Frontal cortex (tissue), 4 donors: ENCODE results near the gene ETNK1. TPM values are rescaled to one million over a fixed set of nuclear protein-coding genes. Genes with fewer than 3 reads are reported as not detected.
"Not testable (repeated sequence)": the region's sequence is repeated elsewhere in the genome, so short reads cannot be mapped to it uniquely, and the experiment has no call there.

Experiments
- DNase-seq, 2 donors: peaks; one replicate each; pipeline ENCODE4 v3.0.0; 2012; ENCODE audit warnings: low spot score in 2 of 2
- FAIRE-seq: peaks from 2 replicates; lab custom pipeline; 2012; peaks lifted over from hg19 to GRCh38; lab: Jason Lieb, UNC
- total RNA-seq: library from RNA; depleted of rRNA; stranded (reverse); fragments of >200 nt; gene quantifications from one replicate; pipeline ENCODE4 v1.2.3, GENCODE V29; 2014
- donor health status: control.
- donor health status: control.
- donor health status: control.

ETNK1 gene, protein sequence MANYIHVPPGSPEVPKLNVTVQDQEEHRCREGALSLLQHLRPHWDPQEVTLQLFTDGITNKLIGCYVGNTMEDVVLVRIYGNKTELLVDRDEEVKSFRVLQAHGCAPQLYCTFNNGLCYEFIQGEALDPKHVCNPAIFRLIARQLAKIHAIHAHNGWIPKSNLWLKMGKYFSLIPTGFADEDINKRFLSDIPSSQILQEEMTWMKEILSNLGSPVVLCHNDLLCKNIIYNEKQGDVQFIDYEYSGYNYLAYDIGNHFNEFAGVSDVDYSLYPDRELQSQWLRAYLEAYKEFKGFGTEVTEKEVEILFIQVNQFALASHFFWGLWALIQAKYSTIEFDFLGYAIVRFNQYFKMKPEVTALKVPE
- 156 TPM for total RNA-seq

DNA sequence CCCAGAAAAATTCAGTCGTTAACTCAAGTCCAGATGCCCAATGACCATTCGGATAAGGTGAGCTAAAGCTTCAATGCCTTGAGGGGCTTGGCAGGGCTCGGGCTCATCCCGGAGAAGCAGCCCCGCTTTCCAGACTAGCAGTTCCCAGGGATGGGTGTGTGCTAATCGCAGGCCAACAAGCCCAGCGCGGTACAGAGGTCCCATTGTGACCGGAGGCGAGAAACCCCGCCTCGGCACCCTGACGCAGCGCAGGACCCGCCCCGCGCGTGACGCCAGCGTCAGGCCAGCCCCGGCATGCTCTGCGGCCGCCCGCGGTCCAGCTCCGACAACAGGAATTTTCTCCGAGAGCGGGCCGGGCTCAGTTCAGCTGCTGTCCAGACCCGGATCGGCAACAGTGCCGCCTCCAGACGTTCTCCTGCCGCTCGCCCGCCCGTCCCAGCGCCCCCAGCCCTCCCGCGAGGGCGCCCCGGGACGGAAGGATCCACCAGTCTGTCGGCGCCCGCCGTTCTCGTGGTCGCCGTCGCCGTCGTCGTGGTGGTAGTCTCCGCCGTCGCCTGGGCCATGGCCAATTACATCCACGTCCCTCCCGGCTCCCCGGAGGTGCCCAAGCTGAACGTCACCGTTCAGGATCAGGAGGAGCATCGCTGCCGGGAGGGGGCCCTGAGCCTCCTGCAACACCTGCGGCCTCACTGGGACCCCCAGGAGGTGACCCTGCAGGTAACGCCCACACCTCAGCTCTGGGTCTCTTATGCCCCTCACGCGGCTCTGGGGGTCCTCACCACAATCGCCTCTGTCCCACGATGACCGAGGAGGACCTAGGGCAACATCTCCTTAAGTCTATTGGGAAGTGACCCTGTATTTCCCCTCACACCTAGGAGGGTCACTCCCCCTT lies at the start of gene ETNK1:
TSS of gene ETNK1 (plus strand) at position 302 of the 892 bp plus-strand sequence. CDS start at position 562, 260 bp downstream.
- DNase-seq: peak; percentile 85
- FAIRE-seq: no peak

DNA sequence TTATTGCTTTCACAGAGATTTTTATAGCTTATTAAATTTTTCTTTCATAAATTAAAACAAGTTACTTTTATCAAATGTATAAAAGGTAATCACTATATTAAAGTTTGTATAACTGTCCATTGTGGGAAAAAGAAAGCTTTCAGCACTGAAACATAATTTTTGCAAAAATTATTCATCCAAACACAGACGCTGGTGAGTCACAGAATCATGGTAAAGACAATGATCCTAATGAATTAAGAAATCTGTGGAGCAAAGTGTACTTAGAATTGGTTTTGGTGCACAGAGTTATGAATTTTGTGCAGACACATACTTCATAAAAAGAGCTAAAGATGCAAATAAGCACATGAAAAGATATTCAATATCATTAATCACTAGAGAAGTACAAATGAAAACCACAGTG lies 48.9 kb upstream of the ETNK1 start:
- FAIRE-seq (no peak), DNase-seq (no peak)

DNA sequence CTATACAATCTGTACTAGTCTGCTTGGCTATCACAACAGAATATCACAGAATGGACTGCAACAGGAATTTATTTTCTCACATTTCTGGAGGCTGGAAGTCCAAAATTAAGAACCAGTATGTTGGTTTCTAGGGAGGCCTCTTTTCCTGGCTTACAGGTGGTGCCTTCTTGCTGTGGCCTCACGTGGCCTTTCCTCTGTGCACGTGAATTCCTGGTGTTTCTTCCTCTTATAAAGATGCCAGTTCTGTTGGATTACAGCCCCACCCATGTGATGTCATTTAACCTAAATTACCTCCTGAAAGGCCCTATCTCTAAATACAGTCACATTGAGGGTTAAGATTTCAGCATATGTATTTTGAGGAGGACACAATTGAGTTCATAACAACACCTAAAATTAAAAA lies 48.5 kb upstream of the ETNK1 start:
- FAIRE-seq (no peak), DNase-seq (no peak)

DNA sequence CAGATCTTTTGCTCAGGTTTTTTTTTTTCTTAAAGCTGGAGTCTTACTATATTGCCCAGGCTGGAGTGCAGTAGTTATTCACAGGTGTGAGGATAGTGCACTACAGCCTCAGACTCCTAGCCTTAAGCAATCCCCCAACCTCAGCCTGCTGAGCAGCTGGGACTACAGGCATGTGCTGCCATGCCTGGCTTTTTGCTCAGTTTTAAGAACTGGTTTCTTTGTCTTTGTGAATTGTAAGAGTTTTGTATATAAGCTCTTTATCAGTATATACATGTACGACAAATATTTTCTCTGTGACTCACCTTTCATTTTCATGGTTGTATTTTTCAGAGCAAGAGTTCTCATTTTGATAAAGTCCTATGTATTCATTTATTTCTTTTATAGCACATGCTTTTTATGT lies 47.3 kb upstream of the ETNK1 start:
- FAIRE-seq (no peak), DNase-seq (no peak)

DNA sequence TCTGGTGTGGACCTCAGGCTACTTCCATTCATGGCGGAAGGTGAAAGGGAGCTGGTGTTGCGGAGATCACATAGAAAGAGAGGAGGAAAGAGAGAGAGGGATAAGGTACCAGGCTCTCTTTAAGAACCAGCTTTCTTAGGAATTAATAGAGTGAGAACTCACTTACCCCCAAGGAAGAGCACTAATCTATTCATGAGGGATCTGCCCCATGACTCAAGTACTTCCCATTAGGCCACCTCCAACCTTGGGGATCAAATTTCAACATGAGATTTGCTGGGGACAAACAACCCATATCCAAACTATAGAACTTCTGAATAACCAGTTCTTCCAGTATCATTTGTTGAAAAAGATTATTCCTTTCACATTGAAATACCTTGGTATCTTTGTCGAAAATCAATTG lies 46.6 kb upstream of the ETNK1 start:
- DNase-seq (no peak), FAIRE-seq (no peak)

DNA sequence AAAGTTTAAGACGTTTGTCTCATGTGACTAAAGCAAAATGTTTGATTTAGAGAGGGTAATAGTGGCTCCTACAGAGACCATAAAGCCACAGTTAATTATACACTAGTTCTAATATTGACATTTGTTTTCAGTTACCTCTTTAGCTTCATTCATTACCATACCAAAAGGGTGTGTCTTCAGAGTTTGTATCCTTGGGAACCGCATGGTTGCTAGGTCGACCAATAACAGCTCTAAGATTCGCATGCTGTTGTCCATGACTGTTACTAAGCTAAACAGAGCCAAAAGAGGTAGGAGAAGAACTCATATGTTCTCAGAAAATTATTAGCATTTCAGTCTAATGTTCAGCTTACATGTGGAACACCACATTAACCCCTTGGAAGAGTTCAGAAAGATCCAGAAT lies 36.2 kb upstream of the ETNK1 start:
- DNase-seq (no peak), FAIRE-seq (no peak)

DNA sequence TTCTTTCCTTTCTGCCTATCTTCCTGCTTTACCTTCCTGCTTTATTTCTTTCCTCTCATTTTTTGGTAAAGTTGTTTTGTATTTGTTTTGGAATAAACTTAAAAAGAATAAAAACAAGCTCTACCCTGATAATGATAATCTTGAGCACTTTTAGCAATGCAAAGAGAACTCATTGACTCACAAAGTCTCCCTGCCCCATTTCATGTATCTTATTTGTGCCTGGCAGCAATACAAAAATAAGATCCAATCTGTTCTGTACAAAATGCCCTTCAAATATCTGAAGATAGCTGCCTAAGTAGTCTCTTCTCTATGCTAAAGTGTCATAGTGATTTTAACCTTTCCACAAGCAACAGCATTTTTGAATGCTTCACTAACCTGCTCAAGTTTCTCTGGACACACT lies 31.1 kb upstream of the ETNK1 start:
- no peak for DNase-seq
- FAIRE-seq: no peak

DNA sequence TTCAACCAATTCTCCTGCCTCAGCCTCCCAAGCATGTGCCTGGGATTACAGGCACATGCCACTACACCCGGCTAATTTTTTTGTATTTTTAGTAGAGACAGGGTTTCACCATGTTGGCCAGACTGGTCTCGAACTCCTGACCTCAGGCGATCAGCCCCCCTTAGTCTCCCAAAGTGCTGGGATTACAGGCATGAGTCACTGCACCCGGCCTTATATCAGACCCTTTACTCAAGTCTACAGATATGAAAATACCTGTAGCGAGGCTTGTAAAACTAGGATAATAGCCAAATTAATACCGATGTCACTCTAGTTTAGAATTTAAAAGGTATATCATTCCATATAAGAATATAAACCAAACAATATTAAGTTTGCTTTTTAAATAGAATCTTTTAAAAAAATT lies 27.4 kb upstream of the ETNK1 start:
- not testable (repeated sequence) for DNase-seq, FAIRE-seq

DNA sequence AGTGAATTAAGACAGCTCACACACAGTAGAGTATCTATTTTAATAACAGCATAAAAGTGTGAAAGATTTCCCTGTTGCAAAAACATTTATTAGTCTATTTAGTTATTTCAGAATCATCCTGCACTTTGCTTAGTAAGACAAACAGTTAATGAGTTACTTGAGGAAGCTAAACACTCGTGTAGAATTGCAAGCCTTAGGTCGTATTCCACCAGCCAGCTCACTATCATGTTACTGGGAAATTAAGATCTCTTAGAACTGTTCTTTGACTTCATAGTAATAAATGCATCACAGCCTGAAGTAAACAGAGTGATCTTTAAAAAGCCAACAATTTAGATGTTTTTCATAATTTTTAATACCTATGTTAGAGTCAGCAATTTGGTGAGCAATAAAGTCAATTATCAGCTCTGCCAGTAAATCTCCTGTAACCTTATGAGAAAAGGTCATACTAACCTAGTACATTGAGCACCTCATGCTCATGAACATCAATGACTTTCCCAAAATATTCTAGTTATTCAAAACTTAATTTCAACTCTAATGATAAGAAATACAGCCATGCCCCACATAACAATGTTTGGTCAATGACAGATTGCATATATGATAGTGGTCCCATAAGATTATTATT lies 26.7 kb upstream of the ETNK1 start:
- no peak for DNase-seq
- FAIRE-seq: no peak

DNA sequence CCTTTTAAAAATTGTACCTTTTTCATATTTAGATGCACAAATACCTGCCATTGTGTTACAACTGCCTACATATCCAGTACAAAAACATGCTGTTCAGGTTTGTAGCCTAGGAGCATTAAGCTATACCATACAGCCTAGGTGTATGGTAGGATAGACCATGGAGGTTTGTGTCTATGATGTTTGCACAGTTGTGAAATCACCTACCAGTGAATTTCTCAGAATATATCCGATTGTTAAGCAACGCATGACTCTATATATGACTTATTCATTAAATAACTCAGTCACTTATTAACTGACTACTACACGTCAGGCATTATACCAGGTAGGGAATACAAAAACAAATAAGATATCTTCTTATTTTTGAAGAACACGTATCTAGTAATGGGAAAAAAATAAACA lies 26.2 kb upstream of the ETNK1 start:
- DNase-seq: no peak
- FAIRE-seq: no peak

DNA sequence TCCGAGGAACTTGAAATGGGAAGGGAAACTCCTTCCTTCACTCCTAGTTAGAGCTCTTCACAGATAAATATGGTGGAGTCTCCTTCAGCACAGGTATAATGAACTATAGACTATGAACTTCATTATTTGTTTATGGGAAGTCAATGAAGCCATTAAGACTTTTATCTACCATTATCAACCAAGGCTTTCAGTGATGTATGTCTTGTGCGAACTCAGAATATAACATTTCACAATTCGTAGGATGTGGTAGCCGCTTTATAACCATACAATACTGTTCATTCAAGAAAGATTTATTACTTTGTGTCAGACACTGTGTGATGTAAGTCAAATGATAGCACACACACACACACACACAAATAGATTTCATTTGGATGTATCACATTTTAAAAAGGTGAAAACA lies 24.8 kb upstream of the ETNK1 start:
- FAIRE-seq (no peak), DNase-seq (no peak)

DNA sequence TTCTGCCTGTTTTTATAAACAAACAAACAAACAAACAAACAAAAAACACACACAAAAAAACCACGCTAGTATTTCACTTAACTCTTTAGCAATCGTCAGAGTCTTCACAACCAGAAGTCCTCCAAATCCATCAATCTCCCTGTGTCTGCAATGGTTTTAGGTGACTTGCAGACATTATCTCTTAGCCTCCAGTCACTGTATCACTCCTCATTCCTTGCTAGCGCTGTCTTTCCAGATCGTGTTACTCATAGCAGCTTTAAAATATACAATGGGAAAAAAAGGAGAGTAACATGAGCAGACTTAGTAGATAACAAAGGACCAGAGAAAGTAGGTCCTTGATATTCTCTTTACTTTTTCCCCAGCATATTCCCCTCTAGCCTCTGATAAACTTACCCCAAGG lies 15.5 kb upstream of the ETNK1 start:
- FAIRE-seq: no peak
- no peak for DNase-seq

DNA sequence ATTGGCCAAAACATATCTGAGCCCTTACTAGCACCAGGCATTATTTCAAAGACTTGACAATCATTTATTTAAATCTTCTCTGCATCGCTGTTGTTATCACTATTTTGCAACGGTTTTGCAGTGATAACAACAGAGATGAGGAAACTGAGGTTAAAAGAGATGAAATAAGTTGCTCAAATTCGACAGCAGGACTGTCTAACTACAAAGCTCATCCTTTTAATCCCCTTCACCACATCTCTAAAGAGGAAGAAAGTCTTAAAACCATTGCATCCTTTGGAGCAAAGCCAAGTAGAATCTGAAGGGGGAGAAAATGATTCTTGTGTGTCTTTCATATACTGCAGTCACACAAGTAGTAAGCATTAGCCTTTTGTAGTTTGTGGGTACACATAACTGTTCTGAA lies 14.8 kb upstream of the ETNK1 start:
- DNase-seq: no peak
- no peak for FAIRE-seq

DNA sequence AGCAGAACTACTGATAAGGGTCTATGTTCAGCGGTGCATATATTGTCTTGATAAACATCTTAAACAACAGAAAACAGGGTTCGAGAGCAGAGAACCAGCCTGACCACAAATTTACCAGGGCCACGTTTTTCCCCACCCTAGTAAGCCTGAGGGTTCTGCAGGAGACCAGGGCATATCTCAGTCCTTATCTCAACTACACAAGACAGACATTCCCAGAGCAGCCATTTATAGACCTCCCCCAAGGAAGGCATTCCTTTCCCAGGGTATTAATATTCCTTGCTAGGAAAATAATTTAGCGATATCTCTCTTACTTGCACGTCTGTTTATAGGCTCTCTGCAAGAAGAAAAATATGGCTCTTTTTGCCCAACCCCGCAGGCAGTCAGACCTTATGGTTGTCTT lies 12.1 kb upstream of the ETNK1 start:
- not testable (repeated sequence) for FAIRE-seq, DNase-seq

DNA sequence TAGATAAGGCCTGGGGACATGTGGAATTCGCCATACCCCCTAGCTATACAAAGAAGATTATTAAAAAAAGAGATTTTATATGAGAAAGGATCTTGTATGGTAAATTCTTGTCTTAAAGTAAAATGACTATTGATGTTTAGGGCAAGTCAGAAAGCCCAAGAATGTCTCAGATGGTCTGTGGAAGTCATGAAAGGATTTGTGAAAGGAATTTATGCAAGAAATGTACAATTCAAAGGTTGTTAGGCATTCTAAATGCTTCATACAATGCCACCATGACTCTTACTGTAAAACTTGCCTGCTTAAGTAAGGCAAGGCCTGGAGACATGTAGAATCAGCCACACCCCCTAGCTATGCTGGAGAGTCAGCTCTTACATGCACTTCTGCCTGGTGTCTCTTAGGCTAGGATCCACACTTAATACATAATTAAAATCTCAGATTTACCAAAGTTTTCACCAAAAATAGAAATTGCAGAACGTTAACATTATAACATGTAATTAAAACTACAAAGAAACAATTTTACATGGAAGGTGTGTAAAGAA lies 8.9 kb upstream of the ETNK1 start:
- no peak for FAIRE-seq

DNA sequence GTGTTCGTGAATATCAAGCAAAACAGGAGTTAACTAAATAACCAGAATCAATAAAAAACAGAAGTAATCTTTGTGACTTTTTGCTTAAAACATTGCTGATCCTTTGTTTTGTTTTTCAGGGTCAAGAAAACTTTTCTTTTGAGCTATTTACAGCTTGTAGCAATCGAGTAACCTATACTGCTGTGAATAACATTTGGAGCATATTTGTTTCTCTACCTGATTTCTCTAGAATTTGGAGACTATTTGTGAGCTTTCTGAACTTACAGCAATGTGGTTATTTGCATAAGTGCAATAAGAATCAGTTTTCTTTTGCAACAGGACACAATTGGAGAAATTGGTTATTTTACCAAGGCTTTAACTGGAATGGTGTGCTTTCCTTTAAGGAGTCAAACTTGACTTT lies 7.3 kb upstream of the ETNK1 start:
- DNase-seq (no peak), FAIRE-seq (no peak)

More for the DNA sequence above, 8.9 kb upstream of the ETNK1 start:
- DNase-seq: no peak

DNA sequence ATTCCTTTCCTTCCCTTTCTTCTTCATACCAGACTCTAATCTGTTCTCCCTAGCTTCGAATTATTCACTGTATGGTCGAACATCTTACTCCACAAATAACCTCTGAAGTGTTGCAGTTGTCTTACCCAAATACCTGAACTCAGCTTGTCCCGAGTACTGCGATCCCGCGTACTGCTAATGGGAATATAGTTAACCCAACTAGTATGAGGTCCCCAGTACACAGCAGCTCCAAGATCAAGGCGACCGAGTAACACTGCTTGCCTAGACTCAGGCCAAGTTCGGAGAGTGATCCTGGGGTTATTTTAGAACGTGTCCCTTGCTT lies 462 bp upstream of the ETNK1 start:
- FAIRE-seq (no peak), DNase-seq (peak in 1 of 2 donors; percentile 29)

DNA sequence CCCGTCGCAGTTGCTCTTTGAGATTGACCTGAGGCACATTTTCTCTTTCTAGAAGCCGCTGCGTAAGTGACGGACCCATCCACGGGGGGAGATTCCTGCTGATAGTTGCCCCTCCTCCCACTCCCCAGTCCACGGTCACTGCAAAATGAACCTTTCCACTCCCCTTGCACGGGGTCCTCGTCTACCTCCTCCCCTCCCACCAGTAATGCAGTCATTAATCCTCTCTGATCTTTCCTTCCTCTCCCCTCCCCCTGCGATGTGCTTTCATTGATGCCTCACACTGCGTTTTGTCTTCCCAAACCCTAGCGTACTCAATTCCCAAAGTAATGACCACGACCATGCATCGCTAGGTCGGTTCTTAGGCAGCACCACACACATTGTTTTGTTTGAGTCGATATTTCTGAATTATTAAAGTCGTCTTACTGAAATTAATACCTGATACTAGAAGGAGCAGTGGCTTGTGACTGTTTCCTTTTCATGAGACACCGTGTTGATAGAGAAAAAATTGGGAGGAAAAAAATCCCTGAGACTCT lies 857 bp downstream of the ETNK1 start:
- FAIRE-seq (no peak), DNase-seq (peak in 1 of 2 donors; percentile 10)

DNA sequence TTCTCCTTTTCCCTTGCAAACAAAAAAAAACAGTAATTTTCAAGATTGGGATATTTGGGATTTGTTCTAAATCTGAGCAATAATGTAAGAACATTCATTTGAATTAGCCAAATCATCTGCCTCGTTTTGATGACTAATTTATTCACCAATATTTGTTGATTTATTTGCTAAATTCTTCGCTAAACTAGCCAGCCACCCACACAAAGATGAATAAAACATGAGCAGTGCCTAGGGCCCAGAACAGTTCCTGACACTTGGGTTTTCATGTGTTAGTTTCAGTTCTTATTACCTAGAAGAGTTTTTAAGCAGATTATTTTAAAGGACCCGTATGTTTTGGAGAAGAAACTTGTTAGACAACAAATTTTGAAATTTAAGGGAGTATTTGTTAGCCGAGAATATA lies 1.4 kb downstream of the ETNK1 start:
- no peak for FAIRE-seq
- peak in 1 of 2 donors; percentile 17 for DNase-seq

DNA sequence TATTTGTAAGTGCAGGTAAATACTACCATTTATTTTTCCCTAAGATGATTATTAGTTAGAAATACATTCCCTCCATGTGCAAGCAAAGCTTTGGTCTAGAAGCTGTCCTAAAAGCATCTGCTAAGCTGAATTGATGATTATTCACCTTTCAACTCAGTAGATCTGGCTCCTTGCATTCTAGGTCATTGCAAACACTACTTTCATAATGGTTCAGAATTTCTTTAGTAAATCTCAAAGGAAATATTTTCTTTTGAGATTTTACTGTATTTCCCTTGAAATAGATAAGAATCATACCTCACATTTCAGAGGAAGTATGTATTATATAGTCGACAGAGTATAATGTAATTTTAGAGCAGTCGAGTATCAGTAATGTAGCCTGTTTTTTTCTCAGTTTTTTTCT lies 2.4 kb downstream of the ETNK1 start:
- FAIRE-seq (no peak), DNase-seq (no peak)
